Body of pancreas (tissue), 4 donors: ENCODE results near the gene BRSK1. TPM values are rescaled to one million over a fixed set of nuclear protein-coding genes. Genes with fewer than 3 reads are reported as not detected.

ENCODE experiments used
- ATAC-seq: fragments of 150-250 bp; one replicate; pipeline ENCODE4 v1.9.1; 2016
- DNase-seq, 4 donors: peaks; one replicate each; pipeline ENCODE4 v3.0.0-alpha.2; 2019
- H3K27ac ChIP-seq, 4 donors: fragments of 200-600 bp; sonication (generic); 1 replicate in 3 of 4; 2 replicates in 1 of 4; pipeline versions ENCODE4 v1.5.1 to v1.6.1; 2016 to 2019; ENCODE audit warnings: mild to moderate bottlenecking in 1 of 4, mixed read lengths in 1 of 4, moderate library complexity in 1 of 4
- H3K27me3 ChIP-seq, 2 donors: fragments of 200-600 bp; sonication (generic); one replicate each; pipeline ENCODE4 v1.6.0; 2016; ENCODE audit warnings: mild to moderate bottlenecking in 1 of 2
- H3K36me3 ChIP-seq, 2 donors: fragments of 200-600 bp; sonication (generic); replicated peaks in 1 of 2; 2 replicates each; pipeline ENCODE4 v1.5.1; 2016; ENCODE audit warnings: low read depth in 2 of 2; ENCODE audit not compliant: insufficient read depth in 1 of 2
- H3K4me1 ChIP-seq: fragments of 200-600 bp; sonication (generic); one replicate; pipeline ENCODE4 v1.6.0; 2016
- H3K4me3 ChIP-seq, 2 donors: fragments of 200-600 bp; sonication (generic); 1 replicate in 1 of 2; 2 replicates in 1 of 2; pipeline ENCODE4 v1.5.1; 2016 to 2019
- H3K9me3 ChIP-seq, 3 donors: fragments of 200-600 bp; sonication (generic); 1 replicate in 2 of 3; 2 replicates in 1 of 3; pipeline ENCODE4 v1.5.1; 2016
- CTCF ChIP-seq, 7 experiments: fragments of 450-650 bp in 4 of 7; fragments of 200-600 bp in 3 of 7; sonication (generic) in 3 of 7; IDR thresholded peaks; one replicate each; pipeline ENCODE4 v1.5.1; 2016 to 2019; ENCODE audit warnings: antibody characterized with exemption in 7 of 7
- POLR2A ChIP-seq, 3 donors: fragments of 450-650 bp; IDR thresholded peaks; one replicate each; pipeline ENCODE4 v1.6.1; 2016; ENCODE audit warnings: antibody characterized with exemption in 3 of 3, mild to moderate bottlenecking in 2 of 3
- WGBS, 2 donors: methylation state at CpG; one replicate each; pipeline ENCODE4 v1.1.5; 2017; 5-methylcytosine and 5-hydroxymethylcytosine counted together
- intact Hi-C: fragments of 100-400 bp; cut with DNase I; formaldehyde crosslinking; loops from one replicate; pipeline ENCODE4 v1.15.1; 2023
- total RNA-seq, 2 donors: library from RNA; depleted of rRNA; stranded (reverse); fragments of >200 nt; gene quantifications; one replicate each; pipeline ENCODE4 v1.1.0, GENCODE V29; 2016

Gene BRSK1
- total RNA-seq = 1 to 10 TPM in 1 of 2 donors, under 1 TPM in 1; 0.66 to 1.0 TPM

GRCh38 chr19:55283548-55284377 is at the start of gene BRSK1:
BRSK1 (plus strand) TSS chr19:55283997; CDS start chr19:55284443, 446 bp downstream.
- WGBS, 2 donors = 11 to 12% methylated on average over 15 to 19 of the region's 44 CpGs
- no peaks in the 10 kb centered on the region for H3K36me3 ChIP-seq
- TF ChIP-seq CTCF (IDR thresholded peaks at IDR 0.05) (no peak), POLR2A (IDR thresholded peaks at IDR 0.05) (no peak)
- H3K27me3 ChIP-seq = no peaks in the 10 kb centered on the region
- intact Hi-C loops = no loop called here
- DNase-seq = peak in 3 of 4 donors; percentile 22 to 48 (median 38)
- peaks cover 16% of the 10 kb centered on the region for H3K4me1 ChIP-seq
- no peak within 1 kb of the TSS for H3K27ac ChIP-seq
- H3K4me3 ChIP-seq = no peak within 1 kb of the TSS
- ATAC-seq = no peak
- no peaks in the 10 kb centered on the region for H3K9me3 ChIP-seq

GRCh38 chr19:55238030-55238429 is 45.8 kb upstream of the BRSK1 start:
- TF ChIP-seq CTCF (IDR thresholded peaks at IDR 0.05) (no peak), POLR2A (IDR thresholded peaks at IDR 0.05) (no peak)
- no peaks in the 10 kb centered on the region for H3K4me1 ChIP-seq
- H3K27ac ChIP-seq = no peak overlapping the region
- WGBS, 2 donors = 97 to 98% methylated on average over 6 to 7 of the region's 8 CpGs
- intact Hi-C loops = no loop called here
- H3K27me3 ChIP-seq = no peaks in the 10 kb centered on the region
- no peak overlapping the region for H3K4me3 ChIP-seq
- no peak for ATAC-seq
- peaks cover 30 to 49% of the 10 kb centered on the region in 2 donors for H3K36me3 ChIP-seq
- DNase-seq = no peak
- no peaks in the 10 kb centered on the region for H3K9me3 ChIP-seq

- no peak overlapping the region for H3K4me3 ChIP-seq
- no peaks in the 10 kb centered on the region for H3K9me3 ChIP-seq
- intact Hi-C loops = no loop called here
- no peak for TF ChIP-seq POLR2A (IDR thresholded peaks at IDR 0.05)
- no peak for TF ChIP-seq CTCF (IDR thresholded peaks at IDR 0.05)
- 90 to 94% methylated on average over 5 to 12 of the region's 12 CpGs for WGBS, 2 donors
- no peak for ATAC-seq
- H3K4me1 ChIP-seq = no peaks in the 10 kb centered on the region
- no peak for DNase-seq
- H3K27me3 ChIP-seq = no peaks in the 10 kb centered on the region
- H3K27ac ChIP-seq = no peak overlapping the region
- peaks cover 30 to 49% of the 10 kb centered on the region in 2 donors for H3K36me3 ChIP-seq
These were observed 44.8 kb upstream of the BRSK1 start for GRCh38 chr19:55239004-55239403.

GRCh38 chr19:55240713-55241020 is 43.1 kb upstream of the BRSK1 start:
- Histone ChIP-seq H3K36me3 (peaks cover 37 to 55% of the 10 kb centered on the region in 2 donors), H3K4me3 (no peak overlapping the region), H3K27me3 (no peaks in the 10 kb centered on the region), H3K27ac (no peak overlapping the region), H3K9me3 (no peaks in the 10 kb centered on the region), H3K4me1 (no peaks in the 10 kb centered on the region)
- 87 to 93% methylated on average over 5 to 6 of the region's 6 CpGs for WGBS, 2 donors
- DNase-seq = no peak
- ATAC-seq = no peak
- intact Hi-C loops = no loop called here
- TF ChIP-seq POLR2A (IDR thresholded peaks at IDR 0.05) (no peak), CTCF (IDR thresholded peaks at IDR 0.05) (no peak)
